CD8-positive, alpha-beta memory T cell (primary cell): ENCODE measurements around the gene NCOR1. TPM values are rescaled to one million over a fixed set of nuclear protein-coding genes. Genes with fewer than 3 reads are reported as not detected.

Experiments used
- CTCF ChIA-PET: fragments of 350-600 bp; sonication (Branson Sonifier 250); formaldehyde crosslinking; loops from one replicate; lab custom pipeline; 2021; ENCODE audit warnings: antibody characterized with exemption; lab: Charles Lee
- POLR2A ChIA-PET: fragments of 350-600 bp; sonication (Branson Sonifier 250); formaldehyde crosslinking; loops from one replicate; lab custom pipeline; 2021; ENCODE audit warnings: antibody characterized with exemption; lab: Charles Lee
- DNase-seq, 5 donors: peaks; one replicate each; pipeline versions ENCODE4 v3.0.0 to v3.0.0-alpha.2; 2020 to 2022; ENCODE audit warnings: mixed read lengths in 1 of 5
- H3K27ac ChIP-seq: one replicate; pipeline ENCODE4 v1.7.0; 2013; ENCODE audit warnings: low read depth, mild to moderate bottlenecking, low read length, moderate library complexity
- H3K27me3 ChIP-seq: 2 replicates; pipeline ENCODE4 v1.7.0; 2013; ENCODE audit warnings: low read length, mild to moderate bottlenecking; ENCODE audit not compliant: insufficient read depth, poor library complexity, severe bottlenecking
- H3K36me3 ChIP-seq: 2 replicates; pipeline ENCODE4 v1.7.0; 2013; ENCODE audit warnings: mild to moderate bottlenecking, low read length, moderate library complexity; ENCODE audit not compliant: insufficient read depth
- H3K4me1 ChIP-seq: 2 replicates; pipeline ENCODE4 v1.7.0; 2013; ENCODE audit warnings: mild to moderate bottlenecking, low read length, moderate library complexity; ENCODE audit not compliant: insufficient read depth
- H3K4me3 ChIP-seq: 2 replicates; pipeline ENCODE4 v1.7.0; 2013; ENCODE audit warnings: mild to moderate bottlenecking, low read length
- H3K9me3 ChIP-seq: 2 replicates; pipeline ENCODE4 v1.7.0; 2013; ENCODE audit warnings: mild to moderate bottlenecking, low read length
- H3K27ac Mint-ChIP-seq, 8 donors: one replicate each; pipeline ENCODE4 v1.8.0; 2020 to 2021; ENCODE audit warnings: mixed read lengths in 8 of 8, mild to moderate bottlenecking in 6 of 8, inconsistent platforms in 3 of 8, moderate library complexity in 3 of 8
- H3K27me3 Mint-ChIP-seq, 2 donors: one replicate each; pipeline ENCODE4 v1.8.0; 2020 to 2021; ENCODE audit warnings: mixed read lengths in 2 of 2, mild to moderate bottlenecking in 1 of 2, moderate library complexity in 1 of 2
- H3K36me3 Mint-ChIP-seq, 3 donors: one replicate each; pipeline ENCODE4 v1.8.0; 2020 to 2021; ENCODE audit warnings: mixed read lengths in 3 of 3, inconsistent platforms in 1 of 3, mild to moderate bottlenecking in 1 of 3
- H3K4me1 Mint-ChIP-seq, 3 donors: one replicate each; pipeline ENCODE4 v1.8.0; 2020 to 2021; ENCODE audit warnings: mixed read lengths in 3 of 3, inconsistent platforms in 1 of 3, mild to moderate bottlenecking in 1 of 3
- H3K4me3 Mint-ChIP-seq, 7 donors: one replicate each; pipeline ENCODE4 v1.8.0; 2020 to 2021; ENCODE audit warnings: mixed read lengths in 7 of 7, mild to moderate bottlenecking in 6 of 7, moderate library complexity in 4 of 7, inconsistent platforms in 2 of 7
- H3K9me3 Mint-ChIP-seq, 5 donors: one replicate each; pipeline ENCODE4 v1.8.0; 2020 to 2022; ENCODE audit warnings: mixed read lengths in 5 of 5, mild to moderate bottlenecking in 3 of 5, moderate library complexity in 2 of 5, inconsistent platforms in 1 of 5
- polyA plus RNA-seq: library from polyadenylated mRNA; unstranded; fragments of 300-500 nt; fragmentation: Illumina TruSeq; gene quantifications from one replicate; pipeline ENCODE4 v1.2.3, GENCODE V29; 2021
- total RNA-seq, 2 experiments: library from RNA; stranded (reverse); gene quantifications; one replicate each; pipeline ENCODE4 v1.2.3, GENCODE V29; 2021

The NCOR1 gene
- total and polyA plus RNA-seq, 3 experiments from 2014 or later: 146 to 158 (median 147) TPM

DNA sequence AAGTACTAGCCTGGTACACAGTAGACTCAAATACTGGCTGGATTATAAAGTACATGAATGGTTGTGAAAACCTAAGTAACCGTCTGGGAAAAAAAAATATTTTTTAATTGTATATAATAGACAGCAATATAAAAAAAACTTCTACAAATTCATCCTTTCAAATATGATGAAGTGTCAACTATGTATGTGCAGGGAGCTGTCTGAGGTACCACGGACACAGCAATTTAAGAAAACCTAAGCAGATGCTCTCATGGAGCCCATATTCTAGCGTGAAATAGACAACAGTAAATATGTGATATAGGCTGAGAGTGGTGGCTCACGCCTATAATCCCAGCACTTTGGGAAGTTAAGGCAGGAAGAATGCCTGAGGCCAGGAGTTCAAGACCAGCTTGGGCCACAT, 111.1 kb downstream of the NCOR1 start:
- Histone ChIP-seq H3K36me3 (peaks cover 3% of the 10 kb centered on the region), H3K27me3 (no peaks in the 10 kb centered on the region), H3K4me3 (no peak overlapping the region), H3K9me3 (no peaks in the 10 kb centered on the region), H3K4me1 (no peaks in the 10 kb centered on the region), H3K27ac (no peak overlapping the region)
- POLR2A ChIA-PET: no interaction called here
- peaks cover 0 to 15% (median 6%) of the 10 kb centered on the region in 3 donors for H3K4me1 Mint-ChIP-seq
- no peak overlapping the region for H3K27ac Mint-ChIP-seq
- DNase-seq: no peak
- peaks cover 0 to 69% (median 19%) of the 10 kb centered on the region in 3 donors for H3K36me3 Mint-ChIP-seq
- CTCF ChIA-PET: interaction anchor here (1.3 kb wide), 1 partner anchor 10 kb away, joined by 3 read pairs; no protein-coding TSS in a partner anchor
- H3K4me3 Mint-ChIP-seq: no peak overlapping the region
- H3K9me3 Mint-ChIP-seq: no peaks in the 10 kb centered on the region
- H3K27me3 Mint-ChIP-seq: peaks cover 0 to 3% of the 10 kb centered on the region in 2 donors

DNA sequence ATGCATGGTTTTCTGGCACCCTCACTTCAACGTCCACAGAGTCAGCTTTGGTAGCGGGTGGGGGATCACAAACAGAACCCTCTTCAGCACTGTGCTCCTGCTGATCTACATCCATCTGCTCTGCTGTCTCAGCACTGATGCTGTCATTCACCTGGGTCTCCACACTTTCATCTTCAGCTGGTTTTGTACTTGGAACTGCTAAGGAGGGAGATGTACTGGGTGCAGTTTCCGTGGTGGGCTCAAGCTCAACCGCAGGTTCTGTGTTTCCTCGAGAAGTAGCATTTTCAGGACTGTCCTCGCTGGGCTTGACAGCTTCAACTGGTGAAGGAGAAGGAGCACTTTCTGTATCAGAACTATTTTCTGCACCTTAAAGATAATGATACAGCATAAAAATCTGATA, 113.9 kb downstream of the NCOR1 start:
- Histone ChIP-seq H3K27me3 (no peaks in the 10 kb centered on the region), H3K4me1 (no peaks in the 10 kb centered on the region), H3K36me3 (peaks cover 23% of the 10 kb centered on the region), H3K9me3 (no peaks in the 10 kb centered on the region), H3K27ac (no peak overlapping the region), H3K4me3 (no peak overlapping the region)
- H3K4me3 Mint-ChIP-seq: no peak overlapping the region
- no peaks in the 10 kb centered on the region for H3K9me3 Mint-ChIP-seq
- CTCF ChIA-PET: no interaction called here
- peaks cover 0 to 15% (median 14%) of the 10 kb centered on the region in 3 donors for H3K4me1 Mint-ChIP-seq
- DNase-seq: no peak
- peak overlapping the region in 5 of 8 donors; percentile 12 to 91 (median 44) for H3K27ac Mint-ChIP-seq
- POLR2A ChIA-PET: no interaction called here
- peaks cover 0 to 3% of the 10 kb centered on the region in 2 donors for H3K27me3 Mint-ChIP-seq
- peaks cover 4 to 74% (median 23%) of the 10 kb centered on the region in 3 donors for H3K36me3 Mint-ChIP-seq

DNA sequence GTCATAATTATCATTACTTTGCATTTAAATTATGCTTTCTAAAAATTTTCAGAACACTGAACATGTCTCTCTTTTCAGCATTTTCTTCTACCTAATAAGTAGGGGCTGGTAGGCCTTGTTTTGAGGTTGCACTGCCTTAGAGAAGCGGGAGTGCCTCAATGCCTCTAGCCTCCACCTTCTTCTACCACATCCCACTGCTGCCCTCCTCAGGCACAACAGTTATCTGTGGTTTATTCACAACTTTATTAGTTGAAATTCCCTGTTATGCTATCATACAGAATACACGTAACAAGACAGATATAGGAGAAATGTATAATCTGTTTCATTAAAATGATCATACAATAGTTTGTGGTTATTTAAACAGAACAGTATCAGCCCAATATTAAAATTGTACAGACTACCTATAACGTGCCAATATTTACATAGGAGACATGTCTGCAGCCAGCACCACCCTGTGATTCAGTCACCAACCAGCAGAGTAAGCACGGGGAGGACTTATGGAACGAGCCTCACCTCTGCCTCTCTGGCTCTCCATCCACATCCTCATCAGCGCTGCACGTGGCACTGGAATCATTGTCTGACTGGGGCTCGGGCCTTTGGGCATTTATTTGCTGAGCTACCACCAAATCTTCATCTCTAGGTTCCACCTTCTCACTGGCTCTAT, 114.5 kb downstream of the NCOR1 start:
- peaks cover 23% of the 10 kb centered on the region for H3K36me3 ChIP-seq
- no peak overlapping the region for H3K4me3 Mint-ChIP-seq

DNA sequence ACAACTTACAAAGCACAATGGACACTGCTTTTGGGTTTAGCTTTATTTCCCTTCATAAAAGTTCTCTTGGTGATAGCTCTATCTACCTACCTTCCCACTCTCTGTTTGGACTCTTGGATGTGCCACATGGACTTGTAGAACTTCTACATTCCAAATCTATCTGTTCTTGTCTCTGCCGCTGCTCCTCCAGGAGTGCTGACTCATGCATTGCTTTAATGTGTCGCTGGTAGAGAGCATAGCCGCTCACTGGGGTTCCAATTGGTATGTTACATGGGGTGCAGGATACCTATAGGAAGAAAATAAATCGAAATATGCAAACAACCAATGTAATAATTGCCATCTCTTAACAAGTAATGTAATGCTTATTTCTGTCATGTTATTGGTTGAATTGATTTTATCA, 123.6 kb downstream of the NCOR1 start:
- Histone ChIP-seq H3K27ac (no peak overlapping the region), H3K9me3 (no peaks in the 10 kb centered on the region), H3K4me3 (no peak overlapping the region), H3K27me3 (no peaks in the 10 kb centered on the region), H3K4me1 (no peaks in the 10 kb centered on the region), H3K36me3 (peaks cover 18% of the 10 kb centered on the region)
- peaks cover 10 to 56% (median 25%) of the 10 kb centered on the region in 3 donors for H3K36me3 Mint-ChIP-seq
- H3K4me1 Mint-ChIP-seq: peaks cover 8 to 23% (median 18%) of the 10 kb centered on the region in 3 donors
- no peak for DNase-seq
- H3K4me3 Mint-ChIP-seq: no peak overlapping the region
- no peaks in the 10 kb centered on the region for H3K9me3 Mint-ChIP-seq
- H3K27me3 Mint-ChIP-seq: no peaks in the 10 kb centered on the region
- POLR2A ChIA-PET: no interaction called here
- CTCF ChIA-PET: no interaction called here
- no peak overlapping the region for H3K27ac Mint-ChIP-seq

More for the DNA sequence above, 114.5 kb downstream of the NCOR1 start:
- Mint-ChIP-seq H3K27ac (peak overlapping the region in 2 of 8 donors; percentile 17 to 61), H3K4me1 (peaks cover 0 to 15% (median 14%) of the 10 kb centered on the region in 3 donors), H3K27me3 (peaks cover 0 to 3% of the 10 kb centered on the region in 2 donors), H3K36me3 (peaks cover 4 to 72% (median 25%) of the 10 kb centered on the region in 3 donors), H3K9me3 (no peaks in the 10 kb centered on the region)
- ChIA-PET POLR2A (no interaction called here), CTCF (no interaction called here)
- Histone ChIP-seq H3K9me3 (no peaks in the 10 kb centered on the region), H3K4me1 (no peaks in the 10 kb centered on the region), H3K4me3 (no peak overlapping the region), H3K27me3 (no peaks in the 10 kb centered on the region), H3K27ac (no peak overlapping the region)
- no peak for DNase-seq

DNA sequence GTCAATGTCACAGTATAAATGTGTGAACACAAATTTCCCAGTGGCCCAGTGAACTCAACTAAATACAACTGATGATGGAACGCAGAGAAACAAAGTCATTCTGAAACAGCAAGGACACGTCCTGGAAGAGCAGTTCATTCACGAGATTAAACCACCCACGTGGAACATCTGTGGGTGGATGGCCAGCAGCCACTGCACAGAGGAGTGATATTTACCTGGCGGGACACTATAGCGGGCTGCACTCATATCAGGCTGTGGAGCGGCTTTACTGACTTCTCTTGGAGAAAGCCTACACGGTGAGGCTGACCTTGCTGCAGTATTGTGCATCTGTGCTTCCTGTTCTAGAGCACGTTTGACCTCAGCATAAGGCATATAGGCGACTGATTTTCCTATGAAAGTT, 128.4 kb downstream of the NCOR1 start:
- no peak for DNase-seq
- Histone ChIP-seq H3K27ac (no peak overlapping the region), H3K4me1 (peaks cover 13% of the 10 kb centered on the region), H3K36me3 (peaks cover 20% of the 10 kb centered on the region), H3K9me3 (no peaks in the 10 kb centered on the region), H3K4me3 (no peak overlapping the region), H3K27me3 (no peaks in the 10 kb centered on the region)
- Mint-ChIP-seq H3K4me1 (peaks cover 20 to 54% (median 46%) of the 10 kb centered on the region in 3 donors), H3K36me3 (peaks cover 7 to 66% (median 33%) of the 10 kb centered on the region in 3 donors), H3K27ac (peak overlapping the region; percentile 10 to 91 (median 41)), H3K27me3 (no peaks in the 10 kb centered on the region), H3K9me3 (no peaks in the 10 kb centered on the region), H3K4me3 (peak overlapping the region in 1 of 7 donors; percentile 28)
- ChIA-PET CTCF (no interaction called here), POLR2A (no interaction called here)

DNA sequence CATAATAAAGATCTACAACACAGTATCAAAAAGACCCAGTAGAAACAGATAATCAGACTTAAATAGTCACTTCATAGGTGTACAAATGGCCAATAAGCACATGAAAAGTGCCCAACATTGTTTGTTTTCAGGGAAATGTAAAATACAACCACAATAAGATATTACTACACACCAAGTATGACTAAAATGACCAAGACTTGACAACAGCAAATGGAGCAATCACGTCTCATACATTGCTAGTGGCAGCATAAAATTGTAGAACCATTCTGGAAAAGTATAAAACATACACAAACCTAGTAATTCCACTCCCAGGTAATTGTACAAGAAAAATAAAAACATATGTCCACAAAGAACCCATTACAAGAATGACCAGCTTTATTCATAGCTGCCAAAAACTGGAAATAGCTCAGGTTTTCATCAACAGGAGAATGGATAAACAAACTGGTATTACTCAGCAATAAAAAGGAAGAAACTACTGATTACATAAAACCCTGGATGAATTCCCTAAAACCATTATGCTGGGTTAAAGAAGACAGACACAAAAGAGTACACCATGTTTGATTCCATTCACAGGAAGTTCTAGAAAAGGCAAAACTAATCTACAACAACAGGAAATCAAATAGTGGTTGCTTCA, 130.2 kb downstream of the NCOR1 start:
- no peak overlapping the region for H3K4me3 ChIP-seq
- Mint-ChIP-seq H3K27ac (peak overlapping the region in 7 of 8 donors; percentile 6 to 92 (median 59)), H3K9me3 (no peaks in the 10 kb centered on the region), H3K36me3 (peaks cover 7 to 61% (median 28%) of the 10 kb centered on the region in 3 donors), H3K27me3 (no peaks in the 10 kb centered on the region), H3K4me3 (no peak overlapping the region), H3K4me1 (peaks cover 18 to 53% (median 47%) of the 10 kb centered on the region in 3 donors)
- DNase-seq: no peak
- H3K9me3 ChIP-seq: no peaks in the 10 kb centered on the region
- H3K36me3 ChIP-seq: peaks cover 9% of the 10 kb centered on the region
- H3K27me3 ChIP-seq: no peaks in the 10 kb centered on the region
- POLR2A ChIA-PET: no interaction called here
- CTCF ChIA-PET: no interaction called here
- H3K27ac ChIP-seq: no peak overlapping the region
- H3K4me1 ChIP-seq: peaks cover 13% of the 10 kb centered on the region

DNA sequence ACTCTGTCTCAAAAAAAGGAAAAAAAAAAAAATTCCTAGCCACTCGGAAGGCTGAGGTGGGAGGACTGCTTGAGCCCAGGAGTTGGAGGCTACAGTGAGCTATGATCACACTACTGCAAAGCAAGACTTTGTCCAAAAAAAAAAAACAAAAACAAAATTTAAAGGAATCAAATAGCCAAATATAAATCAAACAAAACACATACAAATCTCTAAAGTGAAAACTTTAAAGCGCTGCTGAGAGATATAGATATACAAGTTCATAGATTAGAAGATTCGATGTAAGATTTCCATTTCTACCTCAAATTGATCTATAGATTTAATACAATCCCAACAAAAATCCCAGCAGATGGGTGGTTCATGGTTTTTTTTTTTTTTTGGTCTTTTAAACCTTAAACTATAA, 132.1 kb downstream of the NCOR1 start:
- POLR2A ChIA-PET: no interaction called here
- Mint-ChIP-seq H3K27ac (no peak overlapping the region), H3K4me1 (peaks cover 18 to 46% (median 41%) of the 10 kb centered on the region in 3 donors), H3K27me3 (no peaks in the 10 kb centered on the region), H3K4me3 (no peak overlapping the region), H3K36me3 (peaks cover 10 to 74% (median 37%) of the 10 kb centered on the region in 3 donors), H3K9me3 (no peaks in the 10 kb centered on the region)
- peaks cover 25% of the 10 kb centered on the region for H3K36me3 ChIP-seq
- no peak overlapping the region for H3K27ac ChIP-seq
- H3K9me3 ChIP-seq: no peaks in the 10 kb centered on the region
- no peaks in the 10 kb centered on the region for H3K27me3 ChIP-seq
- CTCF ChIA-PET: no interaction called here
- no peak for DNase-seq
- peaks cover 13% of the 10 kb centered on the region for H3K4me1 ChIP-seq
- no peak overlapping the region for H3K4me3 ChIP-seq

DNA sequence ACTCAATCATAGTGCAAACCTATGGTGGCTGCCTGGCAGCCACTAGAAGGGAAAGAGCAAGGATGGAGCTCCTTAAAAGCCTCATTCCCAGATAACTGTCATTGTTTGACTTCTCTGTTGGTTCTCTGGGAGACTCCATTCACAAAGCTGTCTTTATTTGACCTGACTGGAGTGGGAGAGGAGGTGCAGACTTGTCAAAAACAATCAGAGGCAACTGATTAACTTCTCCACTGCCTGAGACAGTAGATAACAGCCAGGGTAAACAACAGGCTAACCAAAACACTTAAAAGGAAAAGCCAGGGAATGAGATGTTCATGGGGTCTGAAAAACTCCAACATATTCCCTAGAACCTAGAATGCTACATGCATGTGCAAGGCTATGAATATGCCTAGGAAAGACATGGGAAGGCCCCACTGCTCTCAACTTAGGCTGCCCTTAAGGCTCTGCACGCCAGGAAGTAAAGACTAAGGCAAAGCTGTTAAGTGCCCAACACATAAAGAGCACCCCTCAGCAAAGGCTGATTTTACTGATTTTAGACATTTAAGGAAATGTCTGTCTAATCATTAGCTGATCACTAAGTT, 133.7 kb downstream of the NCOR1 start:
- Histone ChIP-seq H3K4me1 (peaks cover 13% of the 10 kb centered on the region), H3K27me3 (no peaks in the 10 kb centered on the region), H3K4me3 (no peak overlapping the region), H3K27ac (no peak overlapping the region), H3K9me3 (no peaks in the 10 kb centered on the region), H3K36me3 (peaks cover 27% of the 10 kb centered on the region)
- ChIA-PET POLR2A (interaction anchor here (0.6 kb wide), 1 partner anchor 48 kb away, joined by 4 read pairs; no protein-coding TSS in a partner anchor), CTCF (interaction anchor here (1.0 kb wide), 1 partner anchor 18 kb away, joined by 3 read pairs; no protein-coding TSS in a partner anchor)
- no peak for DNase-seq
- peaks cover 9 to 78% (median 37%) of the 10 kb centered on the region in 3 donors for H3K36me3 Mint-ChIP-seq
- H3K27me3 Mint-ChIP-seq: no peaks in the 10 kb centered on the region
- H3K9me3 Mint-ChIP-seq: no peaks in the 10 kb centered on the region
- peak overlapping the region in 2 of 8 donors; percentile 4 to 43 for H3K27ac Mint-ChIP-seq
- peaks cover 13 to 38% (median 31%) of the 10 kb centered on the region in 3 donors for H3K4me1 Mint-ChIP-seq
- H3K4me3 Mint-ChIP-seq: peak overlapping the region in 1 of 7 donors; percentile 40
